ENCODE results near the gene SLCO3A1. TPM values are rescaled to one million over a fixed set of nuclear protein-coding genes. Genes with fewer than 3 reads are reported as not detected.
A peak's percentile ranks its signal among the peaks of the same experiment; 100 is the strongest.

Gene SLCO3A1
- total RNA-seq, 1 donor from 2014 or later, result 2.7 TPM

- no peak for DNase-seq (ENCODE audit: low read depth)
- TF ChIP-seq CTCF (conservative IDR thresholded peaks at IDR 0.05; ENCODE audit: low read depth, low read length), result peak; percentile 84
- H3K4me3 ChIP-seq (ENCODE audit: low read depth, low read length), result no peak overlapping the region
Observed at GRCh38 chr15:92091155-92091734, 237.7 kb downstream of the SLCO3A1 start.

DNA sequence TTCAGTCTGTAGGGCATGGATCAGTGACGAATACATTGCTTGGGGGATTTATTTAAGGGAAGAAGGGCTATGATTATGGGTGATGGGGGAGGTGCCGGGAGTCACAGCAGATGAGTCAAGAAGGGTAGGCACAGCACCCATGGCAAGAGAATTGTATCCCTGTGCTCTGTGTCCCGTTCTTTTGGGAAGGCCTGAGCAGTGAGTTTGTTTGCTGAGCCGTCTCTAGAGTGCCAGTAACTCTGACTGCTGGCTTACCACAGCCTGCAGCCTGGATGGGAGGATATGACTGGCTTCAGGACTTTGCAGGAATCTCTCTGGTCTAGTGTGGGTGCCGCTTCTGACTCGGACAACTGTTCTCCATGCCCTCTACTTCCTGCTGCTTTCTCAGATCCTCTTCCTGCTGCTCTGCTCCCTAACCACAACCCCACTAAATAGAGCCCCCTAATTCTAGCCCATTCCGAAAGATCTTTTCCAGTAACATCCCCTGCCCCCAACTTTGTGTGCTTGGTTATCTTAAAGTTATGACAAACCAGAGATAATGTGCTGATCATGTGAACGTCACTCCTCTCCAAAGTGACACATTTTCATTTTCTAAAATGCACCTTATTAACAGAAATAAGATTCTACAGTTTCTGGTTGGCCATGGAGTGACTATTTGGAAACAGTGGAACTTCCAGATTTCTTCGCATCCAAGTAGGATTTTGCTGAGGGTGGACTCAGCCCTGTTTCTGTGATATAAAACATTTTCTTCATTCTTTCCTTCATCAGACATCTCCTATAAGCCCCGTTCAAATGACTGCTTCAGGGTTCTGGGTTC, 239.0 kb downstream of the SLCO3A1 start:
- no peak for TF ChIP-seq CTCF (conservative IDR thresholded peaks at IDR 0.05; ENCODE audit: low read depth, low read length)
- no peak overlapping the region for H3K4me3 ChIP-seq (ENCODE audit: low read depth, low read length)
- DNase-seq (ENCODE audit: low read depth), result no peak

GRCh38 chr15:92095693-92096092, 242.2 kb downstream of the SLCO3A1 start:
- TF ChIP-seq CTCF (conservative IDR thresholded peaks at IDR 0.05; ENCODE audit: low read depth, low read length), result no peak
- DNase-seq (ENCODE audit: low read depth), result no peak
- no peak overlapping the region for H3K4me3 ChIP-seq (ENCODE audit: low read depth, low read length)

- H3K4me3 ChIP-seq (ENCODE audit: low read depth, low read length), result no peak overlapping the region
- no peak for DNase-seq (ENCODE audit: low read depth)
- TF ChIP-seq CTCF (conservative IDR thresholded peaks at IDR 0.05; ENCODE audit: low read depth, low read length), result peak; percentile 80
Observed at GRCh38 chr15:92097474-92098178, 244.1 kb downstream of the SLCO3A1 start.

DNA sequence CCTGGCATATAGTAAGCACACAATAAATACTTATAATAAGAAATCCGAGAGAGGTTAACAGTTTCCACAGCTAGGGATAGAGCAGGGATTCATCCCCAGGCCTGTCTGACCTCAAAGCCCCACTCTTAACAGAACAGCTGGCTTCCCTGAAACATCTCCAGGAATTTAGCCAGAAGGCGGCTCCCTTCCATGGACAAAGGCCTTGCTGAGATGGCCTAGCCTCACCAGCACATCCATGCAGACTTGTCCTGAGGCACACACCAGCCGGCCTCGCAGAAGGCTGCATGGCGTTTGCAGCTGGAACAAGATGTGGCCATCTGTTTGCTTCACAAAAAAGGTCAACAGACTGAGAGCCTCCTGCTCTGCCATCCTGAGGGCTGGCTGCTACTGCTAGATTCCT, 245.4 kb downstream of the SLCO3A1 start:
- DNase-seq (ENCODE audit: low read depth), result no peak
- no peak overlapping the region for H3K4me3 ChIP-seq (ENCODE audit: low read depth, low read length)
- TF ChIP-seq CTCF (conservative IDR thresholded peaks at IDR 0.05; ENCODE audit: low read depth, low read length), result no peak

DNA sequence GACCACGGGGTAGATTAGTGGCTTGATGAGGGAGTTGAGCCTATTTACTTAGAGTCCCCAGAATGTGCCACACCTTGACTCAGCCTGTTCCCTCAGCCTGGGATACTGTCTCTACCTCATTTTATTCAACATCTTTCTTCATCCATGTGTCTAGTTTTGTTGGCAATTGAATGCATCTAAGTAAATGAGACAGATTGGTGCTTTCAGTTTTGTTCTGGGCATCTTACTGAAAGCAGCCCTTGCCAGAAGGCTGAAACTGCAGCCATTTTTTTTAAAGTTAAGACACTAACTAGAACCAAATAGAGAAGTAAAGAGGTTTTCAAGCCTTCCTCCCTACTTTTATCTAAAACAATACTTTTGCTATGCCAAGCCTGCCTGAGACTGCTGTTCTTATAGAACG, 246.8 kb downstream of the SLCO3A1 start:
- TF ChIP-seq CTCF (conservative IDR thresholded peaks at IDR 0.05; ENCODE audit: low read depth, low read length), result no peak
- no peak for DNase-seq (ENCODE audit: low read depth)
- no peak overlapping the region for H3K4me3 ChIP-seq (ENCODE audit: low read depth, low read length)
